ENCODE results near the gene FUBP1.

GRCh38 chr1:77910116-77910515, 68.8 kb downstream of the FUBP1 start:
- TF ChIP-seq CTCF (IDR thresholded peaks at IDR 0.05) (no peak), POLR2AphosphoS5 (IDR thresholded peaks at IDR 0.05) (no peak)

Measured in transverse colon (tissue), 4 donors.